Umbilical cord (tissue), 2 donors: ENCODE measurements around the gene USP40. TPM values are rescaled to one million over a fixed set of nuclear protein-coding genes. Genes with fewer than 3 reads are reported as not detected.
A peak's percentile ranks its signal among the peaks of the same experiment; 100 is the strongest.

ENCODE experiments used
- DNase-seq: peaks from one replicate; pipeline ENCODE4 v3.0.0-alpha.2; 2015; ENCODE audit warnings: low spot score
- total RNA-seq: library from RNA; depleted of rRNA; stranded (reverse); fragments of >200 nt; gene quantifications from one replicate; pipeline ENCODE4 v1.2.3, GENCODE V29; 2014; ENCODE audit warnings: low replicate concordance; ENCODE audit not compliant: insufficient read depth

Gene USP40
- total RNA-seq, 1 donor from 2014 or later = 33.2 TPM

GRCh38 chr2:233446121-233446520, 120.5 kb downstream of the USP40 start:
- no peak for DNase-seq

DNA sequence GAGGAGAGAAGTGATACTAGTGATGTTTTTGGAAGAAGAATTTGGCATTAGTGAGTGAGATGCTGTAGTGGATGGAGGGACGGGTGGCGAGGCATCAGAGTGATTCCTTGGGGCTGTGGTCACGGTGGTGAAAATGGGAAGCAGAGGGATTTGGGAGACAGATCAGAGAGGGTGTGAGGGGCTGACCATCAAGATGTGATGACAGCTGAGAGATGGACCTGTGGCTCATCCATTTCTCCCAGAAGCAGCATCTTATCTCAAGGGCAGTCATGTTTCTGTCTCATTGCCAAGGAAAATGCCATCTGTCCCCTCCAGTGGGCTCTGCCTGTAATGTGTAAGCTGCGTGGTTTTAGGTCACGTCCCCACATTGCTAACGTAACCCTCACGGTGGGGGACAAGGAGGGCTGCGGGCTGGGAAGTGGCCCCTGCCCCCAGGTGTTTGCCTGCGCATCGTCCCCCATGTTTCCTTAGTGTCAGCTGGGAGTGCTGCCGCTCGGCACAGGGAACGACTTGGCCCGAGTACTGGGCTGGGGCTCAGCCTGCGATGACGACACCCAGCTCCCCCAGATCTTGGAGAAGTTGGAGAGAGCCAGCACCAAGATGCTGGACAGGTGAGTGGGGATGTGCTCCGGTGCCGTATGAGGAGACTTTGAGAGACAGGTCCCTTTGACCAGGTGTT, 121.3 kb downstream of the USP40 start:
- DNase-seq = no peak

DNA sequence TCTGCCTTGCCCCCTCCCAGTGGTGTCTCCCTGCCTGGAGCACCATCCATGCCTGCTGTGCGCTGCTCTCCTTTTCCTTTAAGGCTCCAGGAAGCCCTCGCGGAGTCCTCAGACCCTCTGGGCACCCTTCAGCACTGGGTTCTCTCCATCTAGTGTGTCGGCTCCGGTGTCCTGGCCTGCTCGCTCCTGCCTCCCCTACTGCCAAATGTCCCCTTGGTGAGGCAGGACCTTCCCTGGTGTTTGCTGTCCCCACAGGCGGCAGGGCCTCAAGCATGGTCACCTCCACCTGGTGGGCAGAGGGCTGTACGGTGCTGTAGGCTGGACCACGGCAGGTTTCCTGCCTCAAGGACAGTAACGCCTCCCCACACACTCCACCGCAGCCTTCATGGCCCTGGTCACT, 122.1 kb downstream of the USP40 start:
- DNase-seq = no peak

DNA sequence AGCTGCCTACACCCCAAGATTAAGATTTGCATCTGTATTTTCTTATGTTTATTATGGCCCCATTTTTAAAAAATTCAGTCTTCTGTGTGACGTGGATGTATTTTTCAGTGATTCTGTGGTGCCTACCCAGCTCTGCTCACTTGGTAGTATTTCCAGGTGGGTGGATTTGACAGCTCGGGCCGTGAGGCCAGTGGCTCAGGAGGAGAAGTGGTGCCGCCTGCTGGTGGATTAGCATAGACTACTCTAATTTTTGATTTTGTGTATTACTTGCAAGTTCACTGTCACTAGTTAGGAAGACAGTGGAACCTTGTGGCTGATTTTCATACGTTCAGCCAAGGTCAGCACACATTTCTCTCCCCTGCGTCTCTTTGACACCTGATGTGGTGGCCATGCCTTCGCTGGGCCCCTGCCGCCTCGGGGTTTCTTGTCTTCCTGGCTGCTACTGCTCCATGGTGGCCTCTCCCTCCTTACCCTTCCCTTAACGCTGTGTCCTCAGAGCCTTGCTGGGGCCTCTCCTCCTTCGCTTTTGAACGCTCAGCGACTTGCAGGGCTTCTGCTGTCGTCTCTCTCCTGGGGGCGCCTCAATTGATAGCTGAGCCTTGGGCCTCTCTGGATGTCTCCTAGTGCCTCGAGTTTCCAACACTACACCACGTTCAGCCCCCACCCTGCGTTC, 122.9 kb downstream of the USP40 start:
- DNase-seq = peak; percentile 79

- no peak for DNase-seq
Measured at GRCh38 chr2:233442028-233442310, 124.6 kb downstream of the USP40 start.

GRCh38 chr2:233441161-233442027, 125.2 kb downstream of the USP40 start:
- DNase-seq = no peak

DNA sequence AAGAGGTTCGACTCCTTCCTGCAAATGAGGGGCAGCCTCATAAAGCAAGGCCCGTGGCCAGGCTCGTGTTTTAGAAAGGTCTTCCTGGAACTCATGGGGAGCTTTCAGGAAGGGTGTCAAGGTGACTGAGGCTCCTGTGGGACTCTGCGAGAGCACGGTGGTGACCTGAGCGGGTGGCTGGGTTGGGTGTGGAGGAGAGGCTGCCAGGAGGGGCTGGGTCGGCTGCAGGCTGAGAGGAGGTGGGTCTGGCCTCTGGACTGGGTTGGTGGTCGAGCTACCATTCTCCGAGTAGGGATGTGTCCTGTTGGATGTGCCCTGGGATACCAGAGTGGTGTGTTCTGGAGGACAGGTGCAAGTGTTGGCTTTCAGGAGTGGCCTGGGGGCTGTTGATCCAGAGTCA, 125.9 kb downstream of the USP40 start:
- no peak for DNase-seq

GRCh38 chr2:233440314-233440713, 126.3 kb downstream of the USP40 start:
- DNase-seq = no peak

GRCh38 chr2:233439191-233439590, 127.4 kb downstream of the USP40 start:
- DNase-seq = peak; percentile 26

DNA sequence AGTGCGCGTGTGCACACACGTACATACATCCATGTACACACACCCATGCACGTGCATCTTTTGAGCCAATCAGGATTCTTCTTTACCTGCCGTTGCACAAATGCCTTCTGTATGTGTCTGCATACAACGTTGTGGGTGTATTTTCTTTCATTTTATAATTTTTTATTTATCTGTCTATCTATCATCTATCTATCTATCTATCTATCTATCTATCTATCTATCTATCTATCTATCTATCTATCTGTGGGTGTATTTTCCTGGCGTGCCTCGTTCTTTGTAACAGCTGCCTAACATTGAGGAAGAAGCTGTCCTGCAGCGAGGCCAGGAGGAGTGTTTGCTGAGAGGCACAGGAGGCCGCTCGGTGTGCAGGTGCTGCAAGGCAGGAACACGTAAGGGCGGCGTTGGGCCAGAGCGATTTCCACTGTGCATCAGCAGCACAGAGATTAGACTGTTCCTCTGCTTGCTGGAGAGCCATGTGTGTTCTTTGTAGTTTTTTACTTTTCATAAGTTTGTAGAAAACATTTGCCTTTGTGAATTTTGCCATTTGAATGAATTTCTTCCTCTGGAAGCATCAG, 127.9 kb downstream of the USP40 start:
- DNase-seq = no peak

GRCh38 chr2:233437439-233437955, 129.1 kb downstream of the USP40 start:
- no peak for DNase-seq

GRCh38 chr2:233436691-233437438, 129.7 kb downstream of the USP40 start:
- no peak for DNase-seq

GRCh38 chr2:233436191-233436581, 130.4 kb downstream of the USP40 start:
- no peak for DNase-seq

DNA sequence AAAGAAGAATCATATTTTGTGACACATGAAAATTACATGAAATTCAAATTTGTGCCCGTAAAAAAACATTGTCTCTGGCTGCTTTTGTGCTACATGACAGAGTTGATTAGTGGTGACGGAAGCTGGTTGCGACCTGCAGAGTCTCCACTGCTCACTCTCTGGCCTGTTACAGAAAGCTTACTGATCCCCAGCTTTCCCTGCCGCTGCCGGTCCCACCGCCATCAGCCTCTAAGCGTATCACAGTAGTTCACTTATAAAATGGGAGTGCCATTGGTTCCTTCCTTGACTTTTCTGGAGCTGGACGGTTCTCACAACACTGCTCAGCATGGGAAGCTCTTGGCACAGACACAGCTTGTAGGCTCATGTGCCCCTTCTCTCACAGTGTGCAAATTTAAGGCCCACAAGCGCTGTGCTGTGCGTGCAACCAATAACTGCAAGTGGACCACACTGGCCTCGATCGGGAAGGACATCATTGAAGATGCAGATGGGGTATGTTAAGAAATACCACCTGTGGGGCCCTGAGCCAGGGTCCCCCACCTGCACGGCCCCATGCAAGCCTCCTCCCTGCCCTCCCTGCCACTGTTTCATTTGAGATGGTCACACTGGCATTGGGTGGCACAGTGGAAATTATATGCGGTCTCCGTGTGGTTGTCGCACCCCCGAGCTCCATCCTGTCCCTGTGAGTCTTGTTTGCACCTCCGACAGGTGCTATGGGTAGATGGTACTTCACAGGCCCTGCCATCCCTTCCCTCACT, 131.0 kb downstream of the USP40 start:
- DNase-seq = no peak

GRCh38 chr2:233434666-233435330, 131.8 kb downstream of the USP40 start:
- DNase-seq = no peak

- DNase-seq = no peak
Measured at GRCh38 chr2:233433794-233434193, 132.8 kb downstream of the USP40 start.

GRCh38 chr2:233433029-233433428, 133.6 kb downstream of the USP40 start:
- DNase-seq = no peak

DNA sequence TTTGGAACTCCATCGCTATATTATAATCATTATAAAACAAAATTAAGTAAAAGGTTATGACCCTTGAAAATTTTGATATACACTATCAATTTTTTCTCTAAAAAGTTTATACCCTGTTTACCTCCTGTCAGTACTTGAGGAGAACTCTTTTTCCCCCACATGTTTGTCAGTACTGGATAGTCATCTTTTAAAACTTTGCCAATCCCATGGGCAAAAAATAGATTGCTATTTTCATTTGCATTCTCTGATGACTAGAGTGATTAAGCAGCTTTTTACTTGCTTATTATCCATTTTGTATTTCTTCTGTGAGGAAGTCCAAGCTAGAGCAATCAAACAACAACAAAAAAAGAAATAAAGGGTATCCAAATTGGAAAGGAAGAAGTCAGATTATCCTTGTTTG, 135.9 kb downstream of the USP40 start:
- no peak for DNase-seq

DNA sequence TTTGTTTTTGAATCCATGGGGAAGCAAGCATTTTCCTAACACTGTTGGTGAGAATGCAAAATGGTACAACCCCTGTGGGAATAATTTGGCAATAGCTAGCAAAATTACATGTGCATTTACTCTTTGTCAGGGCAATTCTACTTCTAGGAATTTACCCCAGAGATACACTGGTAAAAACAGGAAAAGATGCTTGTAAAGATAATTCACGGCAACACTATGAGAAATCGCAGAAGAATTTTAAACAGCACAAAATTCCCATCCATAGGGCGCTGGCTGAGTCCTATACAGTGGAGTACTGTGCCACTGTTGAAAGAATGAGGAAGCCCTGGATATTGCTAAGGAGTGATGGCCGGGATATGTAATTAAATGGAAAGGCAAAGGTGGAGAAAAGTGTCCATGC, 136.5 kb downstream of the USP40 start:
- DNase-seq = peak; percentile 43
